BLaER1 (cell line): ENCODE data around the gene HOXC9.

Experiments
- H3K27ac ChIP-seq: shearing (Covaris generic); formaldehyde crosslinking; 2 replicates; pipeline ENCODE4 v1.8.1; 2022
- H3K27me3 ChIP-seq: shearing (Covaris generic); formaldehyde crosslinking; 2 replicates; pipeline ENCODE4 v1.8.1; 2022
- H3K36me3 ChIP-seq: shearing (Covaris generic); formaldehyde crosslinking; 2 replicates; pipeline ENCODE4 v1.8.1; 2022
- H3K4me1 ChIP-seq: shearing (Covaris generic); formaldehyde crosslinking; 2 replicates; pipeline ENCODE4 v1.8.1; 2022
- H3K4me2 ChIP-seq: shearing (Covaris generic); formaldehyde crosslinking; 2 replicates; pipeline ENCODE4 v1.8.1; 2022
- H3K4me3 ChIP-seq: shearing (Covaris generic); formaldehyde crosslinking; 2 replicates; pipeline ENCODE4 v1.8.1; 2022
- H3K9ac ChIP-seq: shearing (Covaris generic); formaldehyde crosslinking; 2 replicates; pipeline ENCODE4 v1.8.1; 2022
- H3K9me3 ChIP-seq: shearing (Covaris generic); formaldehyde crosslinking; 2 replicates; pipeline ENCODE4 v1.8.1; 2022
- H4K20me1 ChIP-seq: shearing (Covaris generic); formaldehyde crosslinking; 2 replicates; pipeline ENCODE4 v1.8.1; 2022
- Cebpa-rat ChIP-seq: shearing (Covaris generic); IDR thresholded peaks from 2 replicates; pipeline ENCODE4 v1.8.1; 2022

HOXC9 gene

GRCh38 chr12:53995378-53996239, 4.4 kb upstream of the HOXC9 start:
- H3K27me3 ChIP-seq: peaks cover 100% of the 10 kb centered on the region
- H3K36me3 ChIP-seq: no peaks in the 10 kb centered on the region

GRCh38 chr12:53996240-53997203, 3.4 kb upstream of the HOXC9 start:
- H3K4me2 ChIP-seq: peak overlapping the region; percentile 37; the same call in 1 of the 2 replicates
- H3K27me3 ChIP-seq: peaks cover 100% of the 10 kb centered on the region
- H3K36me3 ChIP-seq: no peaks in the 10 kb centered on the region

More at GRCh38 chr12:53995378-53996239, 4.4 kb upstream of the HOXC9 start:
- TF ChIP-seq Cebpa-rat: no peak
- Histone ChIP-seq H3K9ac (no peak overlapping the region), H3K9me3 (peaks cover 5% of the 10 kb centered on the region; the same call in 1 of the 2 replicates), H3K4me2 (peak overlapping the region; percentile 37; the same call in 1 of the 2 replicates), H3K27ac (no peak overlapping the region), H4K20me1 (peaks cover 98% of the 10 kb centered on the region), H3K4me1 (no peaks in the 10 kb centered on the region), H3K4me3 (no peak overlapping the region)

GRCh38 chr12:53997204-53998109, 2.5 kb upstream of the HOXC9 start:
- no peak overlapping the region for H3K27ac ChIP-seq
- TF ChIP-seq Cebpa-rat: no peak
- H3K36me3 ChIP-seq: no peaks in the 10 kb centered on the region
- no peak overlapping the region for H3K4me2 ChIP-seq
- H3K4me1 ChIP-seq: no peaks in the 10 kb centered on the region
- no peak overlapping the region for H3K9ac ChIP-seq
- peaks cover 98% of the 10 kb centered on the region for H4K20me1 ChIP-seq
- H3K4me3 ChIP-seq: no peak overlapping the region
- peaks cover 100% of the 10 kb centered on the region for H3K27me3 ChIP-seq
- H3K9me3 ChIP-seq: peaks cover 5% of the 10 kb centered on the region; the same call in 1 of the 2 replicates

More at GRCh38 chr12:53996240-53997203, 3.4 kb upstream of the HOXC9 start:
- H3K4me1 ChIP-seq: no peaks in the 10 kb centered on the region
- no peak overlapping the region for H3K27ac ChIP-seq
- H4K20me1 ChIP-seq: peaks cover 98% of the 10 kb centered on the region
- TF ChIP-seq Cebpa-rat: no peak
- peaks cover 5% of the 10 kb centered on the region; the same call in 1 of the 2 replicates for H3K9me3 ChIP-seq
- no peak overlapping the region for H3K4me3 ChIP-seq
- no peak overlapping the region for H3K9ac ChIP-seq

- H3K4me2 ChIP-seq: no peak overlapping the region
- H3K4me3 ChIP-seq: no peak overlapping the region
- H3K27me3 ChIP-seq: peaks cover 100% of the 10 kb centered on the region
- H4K20me1 ChIP-seq: peaks cover 97% of the 10 kb centered on the region
- no peak overlapping the region for H3K9ac ChIP-seq
- no peaks in the 10 kb centered on the region for H3K36me3 ChIP-seq
- peaks cover 5% of the 10 kb centered on the region; the same call in 1 of the 2 replicates for H3K9me3 ChIP-seq
- no peak overlapping the region for H3K27ac ChIP-seq
- H3K4me1 ChIP-seq: no peaks in the 10 kb centered on the region
- TF ChIP-seq Cebpa-rat: no peak
Measured at GRCh38 chr12:53998110-53998899, 1.7 kb upstream of the HOXC9 start.

- H3K4me1 ChIP-seq: no peaks in the 10 kb centered on the region
- peaks cover 5% of the 10 kb centered on the region; the same call in 1 of the 2 replicates for H3K9me3 ChIP-seq
- H3K27ac ChIP-seq: no peak overlapping the region
- no peak overlapping the region for H3K9ac ChIP-seq
- TF ChIP-seq Cebpa-rat: no peak
- peaks cover 100% of the 10 kb centered on the region for H3K27me3 ChIP-seq
- H3K4me3 ChIP-seq: no peak overlapping the region
- H3K4me2 ChIP-seq: no peak overlapping the region
- H3K36me3 ChIP-seq: no peaks in the 10 kb centered on the region
- H4K20me1 ChIP-seq: peaks cover 96% of the 10 kb centered on the region
Measured at GRCh38 chr12:53998900-53999236, 1.1 kb upstream of the HOXC9 start.

- H3K9ac ChIP-seq: no peak overlapping the region
- H3K27me3 ChIP-seq: peaks cover 100% of the 10 kb centered on the region
- peaks cover 5% of the 10 kb centered on the region; the same call in 1 of the 2 replicates for H3K9me3 ChIP-seq
- H3K4me2 ChIP-seq: no peak overlapping the region
- H3K27ac ChIP-seq: no peak overlapping the region
- peaks cover 96% of the 10 kb centered on the region for H4K20me1 ChIP-seq
- TF ChIP-seq Cebpa-rat: no peak
- no peaks in the 10 kb centered on the region for H3K4me1 ChIP-seq
- no peak overlapping the region for H3K4me3 ChIP-seq
- H3K36me3 ChIP-seq: no peaks in the 10 kb centered on the region
Measured at GRCh38 chr12:53999559-54000115, 324 bp upstream of the HOXC9 start.

GRCh38 chr12:54001283-54002187, 1.6 kb downstream of the HOXC9 start:
- H3K9me3 ChIP-seq: peaks cover 5% of the 10 kb centered on the region; the same call in 1 of the 2 replicates
- H3K27me3 ChIP-seq: peaks cover 100% of the 10 kb centered on the region
- no peak for TF ChIP-seq Cebpa-rat
- no peak overlapping the region for H3K4me2 ChIP-seq
- H3K9ac ChIP-seq: no peak overlapping the region
- H3K4me3 ChIP-seq: no peak overlapping the region
- H3K4me1 ChIP-seq: peaks cover 4% of the 10 kb centered on the region; the same call in 1 of the 2 replicates
- no peaks in the 10 kb centered on the region for H3K36me3 ChIP-seq
- no peak overlapping the region for H3K27ac ChIP-seq
- H4K20me1 ChIP-seq: peaks cover 96% of the 10 kb centered on the region
